NB4 (cell line): ENCODE results near the gene ZRANB3.

Experiments used
- MYC ChIP-seq: IDR thresholded peaks from 2 replicates; pipeline ENCODE4 v1.6.1; 2011; ENCODE audit warnings: low read depth, low read length
- POLR2A ChIP-seq: IDR thresholded peaks from 2 replicates; pipeline ENCODE4 v1.6.1; 2011; ENCODE audit warnings: mild to moderate bottlenecking; ENCODE audit not compliant: insufficient read length; ENCODE audit errors: extremely low read depth
- TF ChIP-seq, protein P1 (sequence below): IDR thresholded peaks from one replicate; pipeline ENCODE4 v1.5.1; 2012; ENCODE audit warnings: low read depth, low read length

DNA sequence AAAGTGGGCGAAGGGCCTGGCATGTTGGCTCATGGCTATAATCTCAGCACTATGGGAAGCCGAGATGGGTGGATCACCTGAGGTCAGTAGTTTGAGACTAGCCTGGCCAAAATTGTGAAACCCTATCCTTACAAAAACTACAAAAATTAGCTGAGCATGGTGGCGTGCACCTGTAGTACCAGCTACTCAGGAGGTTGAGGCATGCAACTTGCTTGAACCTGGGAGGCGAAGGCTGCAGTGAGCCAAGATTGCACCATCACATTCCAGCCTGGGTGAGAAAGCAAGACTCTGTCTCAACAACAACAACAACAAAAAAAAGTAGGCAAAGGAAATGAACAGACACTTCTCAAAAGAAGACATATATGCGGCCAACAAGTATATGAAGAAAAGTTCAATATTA, 282.4 kb downstream of the ZRANB3 start:
- TF ChIP-seq, protein P1, sequence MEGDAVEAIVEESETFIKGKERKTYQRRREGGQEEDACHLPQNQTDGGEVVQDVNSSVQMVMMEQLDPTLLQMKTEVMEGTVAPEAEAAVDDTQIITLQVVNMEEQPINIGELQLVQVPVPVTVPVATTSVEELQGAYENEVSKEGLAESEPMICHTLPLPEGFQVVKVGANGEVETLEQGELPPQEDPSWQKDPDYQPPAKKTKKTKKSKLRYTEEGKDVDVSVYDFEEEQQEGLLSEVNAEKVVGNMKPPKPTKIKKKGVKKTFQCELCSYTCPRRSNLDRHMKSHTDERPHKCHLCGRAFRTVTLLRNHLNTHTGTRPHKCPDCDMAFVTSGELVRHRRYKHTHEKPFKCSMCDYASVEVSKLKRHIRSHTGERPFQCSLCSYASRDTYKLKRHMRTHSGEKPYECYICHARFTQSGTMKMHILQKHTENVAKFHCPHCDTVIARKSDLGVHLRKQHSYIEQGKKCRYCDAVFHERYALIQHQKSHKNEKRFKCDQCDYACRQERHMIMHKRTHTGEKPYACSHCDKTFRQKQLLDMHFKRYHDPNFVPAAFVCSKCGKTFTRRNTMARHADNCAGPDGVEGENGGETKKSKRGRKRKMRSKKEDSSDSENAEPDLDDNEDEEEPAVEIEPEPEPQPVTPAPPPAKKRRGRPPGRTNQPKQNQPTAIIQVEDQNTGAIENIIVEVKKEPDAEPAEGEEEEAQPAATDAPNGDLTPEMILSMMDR, result no peak
- TF ChIP-seq POLR2A (no peak), MYC (no peak)
